GM19035 (cell line): ENCODE data around the gene ELK3.

Experiments
- ATAC-seq: cut with Tn5 transposase; IDR thresholded peaks from one replicate; pipeline ENCODE4 v1.9.1; 2021; ENCODE audit not compliant: unreplicated experiment

ELK3 gene

GRCh38 chr12:96256672-96257361 is 62.6 kb downstream of the ELK3 start:
- no peak for ATAC-seq

GRCh38 chr12:96257550-96258103 is 63.5 kb downstream of the ELK3 start:
- ATAC-seq, result no peak

GRCh38 chr12:96258104-96258961 is 64.2 kb downstream of the ELK3 start:
- no peak for ATAC-seq

GRCh38 chr12:96260231-96260630 is 66.1 kb downstream of the ELK3 start:
- no peak for ATAC-seq

- no peak for ATAC-seq
These were observed 66.5 kb downstream of the ELK3 start for GRCh38 chr12:96260644-96261043.

GRCh38 chr12:96261557-96261956 is 67.4 kb downstream of the ELK3 start:
- no peak for ATAC-seq

GRCh38 chr12:96263449-96263902 is 69.3 kb downstream of the ELK3 start:
- ATAC-seq, result no peak

- no peak for ATAC-seq
These were observed 71.2 kb downstream of the ELK3 start for GRCh38 chr12:96265400-96265799.

- no peak for ATAC-seq
These were observed 71.7 kb downstream of the ELK3 start for GRCh38 chr12:96265836-96266235.

- no peak for ATAC-seq
These were observed 72.1 kb downstream of the ELK3 start for GRCh38 chr12:96266238-96266637.

GRCh38 chr12:96271469-96272199 is 77.5 kb downstream of the ELK3 start:
- no peak for ATAC-seq

- peak; percentile 50 for ATAC-seq
These were observed 80.2 kb downstream of the ELK3 start for GRCh38 chr12:96274331-96274730.

- no peak for ATAC-seq
These were observed 91.0 kb downstream of the ELK3 start for GRCh38 chr12:96285158-96285557.

- ATAC-seq, result no peak
These were observed 94.9 kb downstream of the ELK3 start for GRCh38 chr12:96289067-96289466.

- no peak for ATAC-seq
These were observed 98.9 kb downstream of the ELK3 start for GRCh38 chr12:96293093-96293492.

- no peak for ATAC-seq
These were observed 100.7 kb downstream of the ELK3 start for GRCh38 chr12:96294831-96295230.

- no peak for ATAC-seq
These were observed 101.5 kb downstream of the ELK3 start for GRCh38 chr12:96295532-96296160.

- no peak for ATAC-seq
These were observed 103.3 kb downstream of the ELK3 start for GRCh38 chr12:96297504-96297903.

GRCh38 chr12:96300064-96300463 is 105.9 kb downstream of the ELK3 start:
- ATAC-seq, result no peak

GRCh38 chr12:96301732-96302131 is 107.6 kb downstream of the ELK3 start:
- no peak for ATAC-seq
